ENCODE results near the gene NTSR1. TPM values are rescaled to one million over a fixed set of nuclear protein-coding genes. Genes with fewer than 3 reads are reported as not detected.

Gene NTSR1
- total RNA-seq, 2 experiments from 2014 or later, result 0.55 to 0.56 TPM

- no peaks in the 10 kb centered on the region for H3K27me3 Mint-ChIP-seq
- ChIA-PET CTCF (interaction anchor here (1.4 kb wide), 1 partner anchor 12 kb away, joined by 5 read pairs; no protein-coding TSS in a partner anchor), POLR2A (interaction anchor here (1.0 to 3.2 kb wide), 6 partner anchors 11 to 67 kb away, joined by 3 to 17 read pairs (median 4); partner anchors contain the start of gene MRGBP)
- intact Hi-C loops (cut with DNase I, micrococcal nuclease), result loop anchor here in 1 of 2 experiments (5.0 kb wide), 1 partner anchor 63 kb away; no protein-coding TSS in a partner anchor
- no peak for TF ChIP-seq CTCF (IDR thresholded peaks at IDR 0.05)
- peaks cover 28% of the 10 kb centered on the region for H3K4me1 Mint-ChIP-seq (ENCODE audit: low read depth)
- Histone ChIP-seq H3K4me3 (ENCODE audit: low read length) (peak overlapping the region; percentile 20), H3K27ac (ENCODE audit: low read depth in 1 of 2, low read length in 2 of 2) (no peak overlapping the region), H3K27me3 (ENCODE audit: control insufficient read depth in 1 of 2, insufficient read depth in 2 of 2, low read length in 2 of 2) (no peaks in the 10 kb centered on the region), H3K4me1 (ENCODE audit: insufficient read depth, low read length) (peaks cover 27% of the 10 kb centered on the region), H3K36me3 (ENCODE audit: insufficient read depth, low read length) (no peaks in the 10 kb centered on the region), H3K9me3 (ENCODE audit: control insufficient read depth in 1 of 2, insufficient read depth in 1 of 2, low read length in 2 of 2) (no peaks in the 10 kb centered on the region)
- no peaks in the 10 kb centered on the region for H3K9me3 Mint-ChIP-seq
- ATAC-seq (ENCODE audit: poor library complexity) (no peak), DNase-seq (no peak)
- no peaks in the 10 kb centered on the region for H3K36me3 Mint-ChIP-seq (ENCODE audit: low read depth)
- peak overlapping the region; percentile 84 for H3K27ac Mint-ChIP-seq
- H3K4me3 Mint-ChIP-seq, result no peak overlapping the region
Observed at GRCh38 chr20:62728781-62729300, 20.2 kb downstream of the NTSR1 start.

- no peak for DNase-seq
- ChIA-PET POLR2A (interaction anchor here (0.6 to 3.2 kb wide), 2 partner anchors 9 to 49 kb away, joined by 3 to 17 read pairs; no protein-coding TSS in a partner anchor), CTCF (no interaction called here)
- no peaks in the 10 kb centered on the region for H3K36me3 Mint-ChIP-seq (ENCODE audit: low read depth)
- no peaks in the 10 kb centered on the region for H3K27me3 ChIP-seq (ENCODE audit: control insufficient read depth in 1 of 2, insufficient read depth in 2 of 2, low read length in 2 of 2)
- no peak overlapping the region for H3K27ac Mint-ChIP-seq
- no peaks in the 10 kb centered on the region for H3K9me3 ChIP-seq (ENCODE audit: control insufficient read depth in 1 of 2, insufficient read depth in 1 of 2, low read length in 2 of 2)
- H3K27me3 Mint-ChIP-seq, result no peaks in the 10 kb centered on the region
- no peak overlapping the region for H3K4me3 Mint-ChIP-seq
- H3K27ac ChIP-seq (ENCODE audit: low read depth in 1 of 2, low read length in 2 of 2), result no peak overlapping the region
- no peak for TF ChIP-seq CTCF (IDR thresholded peaks at IDR 0.05)
- ATAC-seq (ENCODE audit: poor library complexity), result no peak
- H3K4me1 ChIP-seq (ENCODE audit: insufficient read depth, low read length), result peaks cover 32% of the 10 kb centered on the region
- intact Hi-C loops (cut with DNase I, micrococcal nuclease), result no loop called here
- no peaks in the 10 kb centered on the region for H3K36me3 ChIP-seq (ENCODE audit: insufficient read depth, low read length)
- no peaks in the 10 kb centered on the region for H3K9me3 Mint-ChIP-seq
- H3K4me3 ChIP-seq (ENCODE audit: low read length), result no peak overlapping the region
- H3K4me1 Mint-ChIP-seq (ENCODE audit: low read depth), result peaks cover 34% of the 10 kb centered on the region
Observed at GRCh38 chr20:62730481-62730880, 21.8 kb downstream of the NTSR1 start.

GRCh38 chr20:62732031-62732760, 23.6 kb downstream of the NTSR1 start:
- DNase-seq (no peak), ATAC-seq (ENCODE audit: poor library complexity) (peak; percentile 37)
- peaks cover 29% of the 10 kb centered on the region for H3K4me1 ChIP-seq (ENCODE audit: insufficient read depth, low read length)
- H3K4me3 Mint-ChIP-seq, result no peak overlapping the region
- intact Hi-C loops (cut with DNase I, micrococcal nuclease), result no loop called here
- no peaks in the 10 kb centered on the region for H3K27me3 Mint-ChIP-seq
- POLR2A ChIA-PET, result no interaction called here
- no peak for TF ChIP-seq CTCF (IDR thresholded peaks at IDR 0.05)
- no peak overlapping the region for H3K4me3 ChIP-seq (ENCODE audit: low read length)
- H3K27ac ChIP-seq (ENCODE audit: low read depth in 1 of 2, low read length in 2 of 2), result no peak overlapping the region
- H3K4me1 Mint-ChIP-seq (ENCODE audit: low read depth), result peaks cover 46% of the 10 kb centered on the region
- no peaks in the 10 kb centered on the region for H3K9me3 ChIP-seq (ENCODE audit: control insufficient read depth in 1 of 2, insufficient read depth in 1 of 2, low read length in 2 of 2)
- no peaks in the 10 kb centered on the region for H3K27me3 ChIP-seq (ENCODE audit: control insufficient read depth in 1 of 2, insufficient read depth in 2 of 2, low read length in 2 of 2)
- CTCF ChIA-PET, result no interaction called here
- no peaks in the 10 kb centered on the region for H3K36me3 Mint-ChIP-seq (ENCODE audit: low read depth)
- H3K36me3 ChIP-seq (ENCODE audit: insufficient read depth, low read length), result no peaks in the 10 kb centered on the region
- no peaks in the 10 kb centered on the region for H3K9me3 Mint-ChIP-seq
- H3K27ac Mint-ChIP-seq, result peak overlapping the region; percentile 65

Data from CD4-positive, alpha-beta T cell (primary cell).